ENCODE results near the gene TMPRSS13. TPM values are rescaled to one million over a fixed set of nuclear protein-coding genes. Genes with fewer than 3 reads are reported as not detected.

The TMPRSS13 gene
- total and polyA plus RNA-seq, 9 of the 15 experiments (the other 6 are each of a cell fraction or from before 2014, with no cell fraction given) = 0.11 to 0.29 (median 0.15) TPM

DNA sequence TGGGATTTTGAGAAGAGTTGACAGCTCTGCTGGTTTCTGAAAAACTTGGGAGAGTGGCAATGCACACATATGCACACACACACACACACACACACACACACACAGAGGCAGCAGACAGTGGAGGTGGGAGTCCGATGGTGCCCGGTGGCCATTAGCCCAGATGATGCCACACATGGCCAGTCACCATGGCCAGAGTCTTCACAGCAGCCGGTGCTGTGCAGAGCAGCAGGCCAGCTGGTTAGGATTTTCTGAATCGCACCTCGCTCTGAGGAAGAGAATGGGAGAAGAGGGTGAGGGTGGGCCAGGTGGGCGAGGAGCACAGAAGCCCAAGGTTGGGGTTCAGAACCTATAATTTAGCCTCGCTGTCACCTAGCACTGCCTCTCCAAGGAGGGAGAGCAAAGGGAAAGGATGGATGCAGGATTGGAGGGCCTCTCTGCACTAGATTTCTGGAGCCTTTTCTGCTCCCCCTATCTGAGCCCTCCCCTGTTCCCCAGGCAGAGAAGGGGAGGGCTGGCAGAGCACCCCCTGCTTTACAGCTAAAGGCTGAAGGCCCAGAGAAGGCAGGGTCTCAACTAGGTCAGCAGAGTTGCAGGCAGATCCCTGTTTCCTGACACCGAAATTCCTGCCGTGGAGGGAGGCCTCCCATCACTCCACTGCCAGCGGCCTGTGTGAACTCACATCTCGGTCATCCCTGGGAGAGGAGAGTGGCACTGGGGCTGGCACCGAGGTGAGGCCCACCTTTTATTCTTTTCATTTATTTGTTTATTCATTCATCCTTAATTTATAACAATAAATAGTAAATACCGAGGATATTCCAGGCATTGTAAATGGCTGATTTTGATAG lies 27.0 kb downstream of the TMPRSS13 start (continued):
- TF ChIP-seq, protein P1, sequence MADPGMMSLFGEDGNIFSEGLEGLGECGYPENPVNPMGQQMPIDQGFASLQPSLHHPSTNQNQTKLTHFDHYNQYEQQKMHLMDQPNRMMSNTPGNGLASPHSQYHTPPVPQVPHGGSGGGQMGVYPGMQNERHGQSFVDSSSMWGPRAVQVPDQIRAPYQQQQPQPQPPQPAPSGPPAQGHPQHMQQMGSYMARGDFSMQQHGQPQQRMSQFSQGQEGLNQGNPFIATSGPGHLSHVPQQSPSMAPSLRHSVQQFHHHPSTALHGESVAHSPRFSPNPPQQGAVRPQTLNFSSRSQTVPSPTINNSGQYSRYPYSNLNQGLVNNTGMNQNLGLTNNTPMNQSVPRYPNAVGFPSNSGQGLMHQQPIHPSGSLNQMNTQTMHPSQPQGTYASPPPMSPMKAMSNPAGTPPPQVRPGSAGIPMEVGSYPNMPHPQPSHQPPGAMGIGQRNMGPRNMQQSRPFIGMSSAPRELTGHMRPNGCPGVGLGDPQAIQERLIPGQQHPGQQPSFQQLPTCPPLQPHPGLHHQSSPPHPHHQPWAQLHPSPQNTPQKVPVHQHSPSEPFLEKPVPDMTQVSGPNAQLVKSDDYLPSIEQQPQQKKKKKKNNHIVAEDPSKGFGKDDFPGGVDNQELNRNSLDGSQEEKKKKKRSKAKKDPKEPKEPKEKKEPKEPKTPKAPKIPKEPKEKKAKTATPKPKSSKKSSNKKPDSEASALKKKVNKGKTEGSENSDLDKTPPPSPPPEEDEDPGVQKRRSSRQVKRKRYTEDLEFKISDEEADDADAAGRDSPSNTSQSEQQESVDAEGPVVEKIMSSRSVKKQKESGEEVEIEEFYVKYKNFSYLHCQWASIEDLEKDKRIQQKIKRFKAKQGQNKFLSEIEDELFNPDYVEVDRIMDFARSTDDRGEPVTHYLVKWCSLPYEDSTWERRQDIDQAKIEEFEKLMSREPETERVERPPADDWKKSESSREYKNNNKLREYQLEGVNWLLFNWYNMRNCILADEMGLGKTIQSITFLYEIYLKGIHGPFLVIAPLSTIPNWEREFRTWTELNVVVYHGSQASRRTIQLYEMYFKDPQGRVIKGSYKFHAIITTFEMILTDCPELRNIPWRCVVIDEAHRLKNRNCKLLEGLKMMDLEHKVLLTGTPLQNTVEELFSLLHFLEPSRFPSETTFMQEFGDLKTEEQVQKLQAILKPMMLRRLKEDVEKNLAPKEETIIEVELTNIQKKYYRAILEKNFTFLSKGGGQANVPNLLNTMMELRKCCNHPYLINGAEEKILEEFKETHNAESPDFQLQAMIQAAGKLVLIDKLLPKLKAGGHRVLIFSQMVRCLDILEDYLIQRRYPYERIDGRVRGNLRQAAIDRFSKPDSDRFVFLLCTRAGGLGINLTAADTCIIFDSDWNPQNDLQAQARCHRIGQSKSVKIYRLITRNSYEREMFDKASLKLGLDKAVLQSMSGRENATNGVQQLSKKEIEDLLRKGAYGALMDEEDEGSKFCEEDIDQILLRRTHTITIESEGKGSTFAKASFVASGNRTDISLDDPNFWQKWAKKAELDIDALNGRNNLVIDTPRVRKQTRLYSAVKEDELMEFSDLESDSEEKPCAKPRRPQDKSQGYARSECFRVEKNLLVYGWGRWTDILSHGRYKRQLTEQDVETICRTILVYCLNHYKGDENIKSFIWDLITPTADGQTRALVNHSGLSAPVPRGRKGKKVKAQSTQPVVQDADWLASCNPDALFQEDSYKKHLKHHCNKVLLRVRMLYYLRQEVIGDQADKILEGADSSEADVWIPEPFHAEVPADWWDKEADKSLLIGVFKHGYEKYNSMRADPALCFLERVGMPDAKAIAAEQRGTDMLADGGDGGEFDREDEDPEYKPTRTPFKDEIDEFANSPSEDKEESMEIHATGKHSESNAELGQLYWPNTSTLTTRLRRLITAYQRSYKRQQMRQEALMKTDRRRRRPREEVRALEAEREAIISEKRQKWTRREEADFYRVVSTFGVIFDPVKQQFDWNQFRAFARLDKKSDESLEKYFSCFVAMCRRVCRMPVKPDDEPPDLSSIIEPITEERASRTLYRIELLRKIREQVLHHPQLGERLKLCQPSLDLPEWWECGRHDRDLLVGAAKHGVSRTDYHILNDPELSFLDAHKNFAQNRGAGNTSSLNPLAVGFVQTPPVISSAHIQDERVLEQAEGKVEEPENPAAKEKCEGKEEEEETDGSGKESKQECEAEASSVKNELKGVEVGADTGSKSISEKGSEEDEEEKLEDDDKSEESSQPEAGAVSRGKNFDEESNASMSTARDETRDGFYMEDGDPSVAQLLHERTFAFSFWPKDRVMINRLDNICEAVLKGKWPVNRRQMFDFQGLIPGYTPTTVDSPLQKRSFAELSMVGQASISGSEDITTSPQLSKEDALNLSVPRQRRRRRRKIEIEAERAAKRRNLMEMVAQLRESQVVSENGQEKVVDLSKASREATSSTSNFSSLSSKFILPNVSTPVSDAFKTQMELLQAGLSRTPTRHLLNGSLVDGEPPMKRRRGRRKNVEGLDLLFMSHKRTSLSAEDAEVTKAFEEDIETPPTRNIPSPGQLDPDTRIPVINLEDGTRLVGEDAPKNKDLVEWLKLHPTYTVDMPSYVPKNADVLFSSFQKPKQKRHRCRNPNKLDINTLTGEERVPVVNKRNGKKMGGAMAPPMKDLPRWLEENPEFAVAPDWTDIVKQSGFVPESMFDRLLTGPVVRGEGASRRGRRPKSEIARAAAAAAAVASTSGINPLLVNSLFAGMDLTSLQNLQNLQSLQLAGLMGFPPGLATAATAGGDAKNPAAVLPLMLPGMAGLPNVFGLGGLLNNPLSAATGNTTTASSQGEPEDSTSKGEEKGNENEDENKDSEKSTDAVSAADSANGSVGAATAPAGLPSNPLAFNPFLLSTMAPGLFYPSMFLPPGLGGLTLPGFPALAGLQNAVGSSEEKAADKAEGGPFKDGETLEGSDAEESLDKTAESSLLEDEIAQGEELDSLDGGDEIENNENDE (IDR thresholded peaks at IDR 0.05; ENCODE audit: low read depth, low read length) = no peak
- TF ChIP-seq TEAD2 (tag; IDR thresholded peaks at IDR 0.05) = no peak

Data from K562 (cell line).